HepG2 (cell line): ENCODE measurements around the gene CIAO3. TPM values are rescaled to one million over a fixed set of nuclear protein-coding genes. Genes with fewer than 3 reads are reported as not detected.

ENCODE experiments used
- ARHGAP35 ChIP-seq: sonication (generic); formaldehyde crosslinking; IDR thresholded peaks from 2 replicates; pipeline ENCODE4 v1.9.0; 2022; ENCODE audit warnings: mild to moderate bottlenecking, inconsistent platforms, moderate library complexity, missing genetic modification reagents, borderline replicate concordance
- ASH2L ChIP-seq: fragments of 300-600, 200-600 bp; sonication (generic); IDR thresholded peaks from 2 replicates; pipeline ENCODE4 v1.7.0; 2017; ENCODE audit warnings: low read depth, mild to moderate bottlenecking, moderate library complexity, mixed read lengths, low read length; ENCODE audit not compliant: insufficient read length
- ATF6 ChIP-seq: sonication (generic); formaldehyde crosslinking; conservative IDR thresholded peaks from 2 replicates; pipeline ENCODE4 v1.4.0; 2020; ENCODE audit warnings: missing genetic modification reagents
- CERS6 ChIP-seq: sonication (generic); formaldehyde crosslinking; IDR thresholded peaks from 2 replicates; pipeline ENCODE4 v1.5.0; 2020; ENCODE audit warnings: missing genetic modification reagents
- HNF1A ChIP-seq, 2 experiments: sonication (generic) in 1 of 2; formaldehyde crosslinking in 1 of 2; IDR thresholded peaks; 2 replicates each; pipeline versions ENCODE4 v1.4.0 to v1.6.1; 2016 to 2020; ENCODE audit warnings: borderline replicate concordance in 1 of 2, low read depth in 1 of 2, mild to moderate bottlenecking in 1 of 2, missing genetic modification reagents in 1 of 2
- KAT8 ChIP-seq: IDR thresholded peaks from 2 replicates; pipeline ENCODE4 v1.6.1; 2016; ENCODE audit warnings: missing genetic modification reagents, missing compliant biosample characterization
- NCOA1 ChIP-seq: sonication (generic); formaldehyde crosslinking; IDR thresholded peaks from 2 replicates; pipeline ENCODE4 v1.9.0; 2021; ENCODE audit warnings: missing genetic modification reagents
- PAWR ChIP-seq: sonication (generic); formaldehyde crosslinking; IDR thresholded peaks from 2 replicates; pipeline ENCODE4 v1.4.0; 2020; ENCODE audit warnings: missing genetic modification reagents, mild to moderate bottlenecking, borderline replicate concordance
- PBX3 ChIP-seq: sonication (generic); formaldehyde crosslinking; IDR thresholded peaks from 2 replicates; pipeline ENCODE4 v1.8.1; 2023; ENCODE audit warnings: missing genetic modification reagents, inconsistent platforms, borderline replicate concordance
- PLRG1 ChIP-seq: fragments of 450-650 bp; conservative IDR thresholded peaks from 2 replicates; pipeline ENCODE4 v1.6.1; 2016
- ZBED4 ChIP-seq: sonication (generic); formaldehyde crosslinking; IDR thresholded peaks from 2 replicates; pipeline ENCODE4 v1.4.0; 2020; ENCODE audit warnings: missing genetic modification reagents, borderline replicate concordance
- ZNF333 ChIP-seq: sonication (generic); formaldehyde crosslinking; IDR thresholded peaks from 2 replicates; pipeline ENCODE4 v1.4.0; 2020; ENCODE audit warnings: mild to moderate bottlenecking, missing genetic modification reagents, borderline replicate concordance
- ZNF577 ChIP-seq: sonication (generic); formaldehyde crosslinking; IDR thresholded peaks from 2 replicates; pipeline ENCODE4 v1.4.0; 2020; ENCODE audit warnings: mild to moderate bottlenecking, low read depth, missing genetic modification reagents, borderline replicate concordance
- ZNF839 ChIP-seq: sonication (generic); formaldehyde crosslinking; IDR thresholded peaks from 2 replicates; pipeline ENCODE4 v1.4.0; 2020; ENCODE audit warnings: missing genetic modification reagents, mild to moderate bottlenecking, borderline replicate concordance
- polyA plus RNA-seq, 8 experiments: library from polyadenylated mRNA; depleted of rRNA in 3 of 8; stranded (reverse) in 7 of 8; unstranded in 1 of 8; fragments of >200 nt; fragmentation: Illumina TruSeq in 4 of 8; extraction: Trizol in 4 of 8; gene quantifications; 2 replicates each; pipeline versions ENCODE4 v1.2.1 to v1.2.3, GENCODE V29; 2011 to 2016; ENCODE audit warnings: low read depth in 4 of 8, missing spikeins in 1 of 8, mixed read lengths in 1 of 8; ENCODE audit not compliant: insufficient read depth in 1 of 8
- total RNA-seq, 5 experiments: library from RNA; depleted of rRNA; stranded (reverse); fragments of >200 nt; fragmentation: Illumina TruSeq; extraction: Trizol; gene quantifications; 2 replicates each; pipeline ENCODE4 v1.2.3, GENCODE V29; 2016; ENCODE audit warnings: low read depth in 1 of 5

The CIAO3 gene
- total and polyA plus RNA-seq, 2 of the 13 experiments (the other 11 are each of a cell fraction or from before 2014, with no cell fraction given), result 21.7 to 25.0 TPM

- no peak for TF ChIP-seq CERS6 (CRISPR knock-in tag)
- TF ChIP-seq ASH2L, result peak; percentile 28
- no peak for TF ChIP-seq PBX3 (CRISPR knock-in tag)
- 0 out of 2 replicates have a peak, but pooled peaks have one; percentile 76 for TF ChIP-seq ATF6
- TF ChIP-seq NCOA1 (CRISPR knock-in tag), result no peak
- peak; percentile 95 for TF ChIP-seq KAT8
- no peak for TF ChIP-seq ZNF577
- peak; percentile 74; the same call in 1 of the 2 replicates for TF ChIP-seq ZBED4 (CRISPR knock-in tag)
- TF ChIP-seq PAWR (CRISPR knock-in tag), result no peak
- TF ChIP-seq ZNF333 (CRISPR knock-in tag), result no peak
- no peak for TF ChIP-seq PLRG1
- no peak for TF ChIP-seq ARHGAP35 (CRISPR knock-in tag)
- TF ChIP-seq HNF1A (IDR thresholded peaks at IDR 0.05; ENCODE audit: low read depth), result no peak
- peak; percentile 85 for TF ChIP-seq HNF1A (CRISPR knock-in tag; IDR thresholded peaks at IDR 0.05; ENCODE audit: borderline replicate concordance)
- no peak; the same call in 1 of the 2 replicates for TF ChIP-seq ZNF839 (CRISPR knock-in tag)
Measured at GRCh38 chr16:740764-741505, at the start of gene CIAO3 (continued).
